ENCODE results near the gene TAL1.

TAL1 gene

DNA sequence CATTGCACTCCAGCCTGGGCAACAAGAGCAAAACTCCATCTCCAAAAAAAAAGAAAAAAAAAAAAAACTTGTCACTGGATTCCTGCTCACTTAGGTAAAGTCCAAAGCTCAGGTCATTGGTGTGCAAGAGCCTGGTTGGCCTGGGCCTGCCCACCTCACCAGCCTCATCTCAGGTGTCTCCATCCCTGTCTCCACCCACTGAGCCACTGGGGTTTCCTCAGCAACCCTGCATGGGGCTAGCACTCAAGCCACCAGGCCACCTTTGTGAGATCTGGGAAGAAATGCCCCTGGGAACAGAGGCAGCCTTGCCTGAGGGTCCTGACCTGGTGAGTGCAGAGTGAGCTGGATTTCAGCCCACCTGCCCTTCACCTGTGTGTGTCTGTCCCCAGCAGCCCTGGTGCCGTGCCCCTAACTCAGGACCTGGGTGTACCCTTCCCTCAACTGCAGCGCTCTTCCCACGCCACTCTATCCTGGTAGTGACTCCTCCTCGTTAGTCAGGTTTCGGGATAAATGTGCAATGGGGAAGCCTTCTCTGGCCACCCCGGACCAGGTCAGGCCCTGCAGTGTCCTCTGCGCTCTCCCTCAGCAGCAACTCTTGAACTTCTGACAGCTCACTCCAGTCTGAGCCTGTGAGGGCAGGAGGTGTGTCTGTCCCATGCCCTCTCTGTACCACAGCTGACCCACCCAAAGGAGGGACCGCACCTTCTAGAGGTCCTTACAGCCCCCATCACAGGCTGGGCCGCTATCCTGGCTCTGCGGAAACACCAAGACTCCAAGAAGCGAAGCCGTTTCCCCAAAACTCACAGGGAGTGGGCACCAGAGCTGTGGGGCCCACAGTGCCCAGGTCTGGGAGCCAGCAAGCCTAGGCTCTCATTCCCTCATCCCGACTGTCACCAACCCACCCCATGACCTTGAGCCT is 45.5 kb downstream of the TAL1 start:
- FAIRE-seq: no peak

DNA sequence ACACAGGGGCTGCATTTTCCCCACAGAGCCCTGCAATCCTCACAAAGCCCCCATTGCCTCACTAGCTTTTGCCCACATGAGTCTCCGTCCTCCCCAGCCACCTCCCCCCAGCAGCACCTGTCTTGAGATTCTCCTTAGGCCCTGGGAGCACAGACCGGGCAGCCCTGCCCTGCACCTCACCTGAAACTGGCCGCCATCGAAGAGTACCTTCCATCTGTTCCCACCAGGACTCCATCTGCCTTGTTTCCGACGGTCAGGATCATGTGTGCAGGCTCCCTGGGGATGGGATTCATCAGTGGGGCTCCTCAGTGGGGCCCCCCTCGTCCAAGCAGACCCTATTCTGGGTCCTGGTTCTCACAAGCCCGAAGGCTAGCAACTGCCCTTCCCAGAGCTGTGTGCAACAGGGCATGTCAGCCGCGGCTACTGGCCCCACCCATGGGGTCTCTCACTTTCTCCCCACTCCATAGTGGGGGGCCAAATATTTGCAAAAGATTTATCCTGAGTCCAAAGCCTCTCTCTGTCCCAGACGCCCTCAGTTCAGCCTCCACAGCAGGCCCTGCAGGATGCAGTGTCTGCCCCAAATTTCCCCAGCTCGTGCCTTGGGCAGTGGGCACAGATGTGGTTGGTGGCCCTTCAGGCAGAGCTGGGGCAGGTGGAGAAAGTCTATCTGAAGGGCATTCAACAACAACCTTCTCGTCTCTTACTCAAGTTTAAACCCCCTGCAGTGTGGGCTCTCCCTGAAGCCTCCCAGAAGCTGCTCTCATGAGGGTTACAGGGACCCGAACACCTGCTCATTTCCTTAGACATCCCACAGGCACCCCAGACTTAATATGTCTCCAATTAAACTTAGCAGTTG is 47.0 kb downstream of the TAL1 start:
- FAIRE-seq: no peak

DNA sequence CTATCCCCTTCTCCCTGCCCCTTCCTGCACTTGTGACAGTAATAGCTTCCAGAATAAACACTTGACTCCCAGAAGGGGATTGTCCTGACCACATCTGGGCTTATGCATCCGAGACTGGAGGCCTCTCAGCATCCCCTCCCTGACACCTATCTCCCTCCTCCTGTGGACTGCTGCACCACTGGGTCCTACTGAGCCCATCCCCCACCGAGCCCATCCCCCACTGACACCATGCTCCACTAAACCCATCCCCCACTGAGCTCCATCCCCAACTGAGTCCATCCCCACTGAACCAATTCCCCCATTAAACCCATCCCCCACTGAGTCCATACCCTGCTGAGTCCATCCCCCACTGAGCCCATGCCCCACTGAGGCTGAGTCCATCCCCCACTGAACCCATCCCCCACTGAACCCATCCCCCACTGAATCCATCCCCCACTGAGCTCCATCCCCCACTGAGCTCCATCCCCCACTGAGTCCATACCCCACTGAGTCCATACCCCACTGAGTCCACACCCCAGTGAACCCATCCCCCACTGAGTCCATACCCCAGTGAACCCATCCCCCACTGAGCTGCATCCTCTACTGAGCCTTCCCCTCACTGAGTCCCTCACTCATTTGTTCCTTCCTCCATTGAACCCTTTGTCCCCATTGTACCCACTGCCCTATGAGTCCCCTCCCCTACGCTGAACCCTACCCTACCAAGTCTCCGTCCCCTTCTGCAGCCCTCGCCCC is 47.8 kb downstream of the TAL1 start:
- FAIRE-seq: no peak

DNA sequence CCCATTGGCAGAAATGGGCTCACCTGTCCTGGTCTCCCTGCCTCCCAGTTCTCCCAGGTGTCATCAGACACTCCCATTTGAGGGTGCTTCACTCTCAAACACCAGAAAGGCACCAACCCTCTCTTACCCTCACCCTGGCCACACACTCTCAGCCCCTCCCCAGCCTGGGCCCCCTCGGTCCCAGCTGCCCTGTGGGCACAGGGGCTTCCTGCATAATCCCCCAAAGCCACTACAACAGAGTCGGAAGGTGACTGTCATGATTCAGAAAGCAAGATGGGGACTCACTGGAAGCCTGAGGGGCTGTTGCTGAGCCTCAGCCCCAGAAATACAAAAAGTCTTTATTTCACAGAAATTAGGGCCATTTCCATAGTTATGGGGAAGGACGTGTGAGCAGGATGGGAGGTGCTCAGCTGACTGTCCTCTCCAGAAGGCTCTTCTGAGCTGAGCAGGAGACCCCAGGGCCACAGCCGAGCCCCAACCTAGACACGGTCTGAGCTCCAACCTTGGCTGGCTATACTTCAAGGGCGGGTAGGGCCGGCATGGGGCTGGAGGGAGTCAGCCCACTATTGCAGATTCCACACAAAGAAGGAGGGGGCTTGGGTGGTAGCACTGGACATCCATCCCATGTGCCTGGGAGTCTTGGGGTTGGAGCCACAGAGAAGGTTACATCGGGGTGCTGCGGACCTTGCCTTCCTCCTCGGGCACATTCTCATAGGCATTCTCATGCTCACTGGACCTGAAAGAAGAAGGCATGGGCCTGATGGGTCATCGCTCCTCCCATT is 48.5 kb downstream of the TAL1 start:
- no peak for FAIRE-seq

DNA sequence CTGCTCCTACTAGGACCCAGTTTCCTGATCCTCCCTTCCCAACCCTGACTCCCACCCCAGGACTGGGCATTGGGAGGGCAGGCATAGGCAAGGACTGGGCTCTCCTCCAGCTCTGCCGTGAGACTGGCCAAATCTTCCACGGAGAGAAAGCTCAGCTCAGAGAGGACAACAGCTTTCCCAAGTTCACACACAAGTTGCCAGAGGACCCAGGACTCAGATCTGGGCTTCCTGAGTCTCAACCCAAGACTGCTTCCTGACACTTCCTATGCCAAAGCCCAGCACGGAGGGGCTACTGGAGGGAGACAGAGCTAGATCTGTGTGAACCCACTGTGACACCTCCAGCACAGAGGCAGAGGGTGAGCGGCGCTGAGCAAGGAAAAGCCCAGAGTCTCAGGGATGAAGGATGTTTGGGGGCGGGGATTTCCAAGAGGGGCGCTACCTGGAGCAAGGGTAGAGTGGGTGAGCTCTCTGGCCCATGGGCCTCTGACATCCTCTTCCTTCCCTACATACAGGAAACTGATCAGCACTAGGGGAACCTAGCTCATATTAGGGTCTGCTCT is 49.3 kb downstream of the TAL1 start:
- FAIRE-seq: no peak

DNA sequence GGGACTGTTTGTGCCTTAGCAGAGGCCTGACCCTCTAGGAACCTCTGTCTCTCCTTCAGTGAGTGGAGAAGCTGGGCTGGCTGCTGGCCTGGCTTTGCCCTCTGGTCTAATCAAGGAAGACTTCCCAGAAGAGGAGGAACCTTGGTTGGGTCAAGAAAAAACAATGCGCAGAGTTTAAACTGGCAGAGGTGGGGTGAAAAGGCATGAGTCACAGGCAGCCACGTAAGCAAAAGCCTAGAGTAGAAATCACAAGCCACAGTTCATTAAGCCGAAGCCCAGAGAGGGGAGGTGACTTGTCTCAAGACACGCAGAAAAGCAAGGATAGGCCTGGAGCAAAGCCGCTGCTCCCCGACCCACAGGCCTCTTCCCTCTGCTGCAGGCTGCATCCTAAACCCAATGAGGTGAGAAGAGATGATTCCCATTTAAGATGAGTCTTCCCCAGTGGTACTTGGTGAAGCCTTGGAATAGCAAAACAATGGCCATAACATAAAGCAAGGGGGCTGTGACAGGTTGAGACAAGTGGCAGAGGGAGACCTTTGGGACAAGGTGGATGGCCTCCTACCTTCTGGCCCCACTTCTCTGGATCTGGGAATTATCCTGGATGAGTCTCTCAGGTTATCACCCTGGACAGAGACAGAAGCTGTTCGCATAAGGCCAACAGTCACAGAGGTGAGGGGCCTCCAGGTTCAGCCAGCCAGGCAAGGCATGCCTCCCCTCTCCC is 49.9 kb downstream of the TAL1 start:
- no peak for FAIRE-seq

DNA sequence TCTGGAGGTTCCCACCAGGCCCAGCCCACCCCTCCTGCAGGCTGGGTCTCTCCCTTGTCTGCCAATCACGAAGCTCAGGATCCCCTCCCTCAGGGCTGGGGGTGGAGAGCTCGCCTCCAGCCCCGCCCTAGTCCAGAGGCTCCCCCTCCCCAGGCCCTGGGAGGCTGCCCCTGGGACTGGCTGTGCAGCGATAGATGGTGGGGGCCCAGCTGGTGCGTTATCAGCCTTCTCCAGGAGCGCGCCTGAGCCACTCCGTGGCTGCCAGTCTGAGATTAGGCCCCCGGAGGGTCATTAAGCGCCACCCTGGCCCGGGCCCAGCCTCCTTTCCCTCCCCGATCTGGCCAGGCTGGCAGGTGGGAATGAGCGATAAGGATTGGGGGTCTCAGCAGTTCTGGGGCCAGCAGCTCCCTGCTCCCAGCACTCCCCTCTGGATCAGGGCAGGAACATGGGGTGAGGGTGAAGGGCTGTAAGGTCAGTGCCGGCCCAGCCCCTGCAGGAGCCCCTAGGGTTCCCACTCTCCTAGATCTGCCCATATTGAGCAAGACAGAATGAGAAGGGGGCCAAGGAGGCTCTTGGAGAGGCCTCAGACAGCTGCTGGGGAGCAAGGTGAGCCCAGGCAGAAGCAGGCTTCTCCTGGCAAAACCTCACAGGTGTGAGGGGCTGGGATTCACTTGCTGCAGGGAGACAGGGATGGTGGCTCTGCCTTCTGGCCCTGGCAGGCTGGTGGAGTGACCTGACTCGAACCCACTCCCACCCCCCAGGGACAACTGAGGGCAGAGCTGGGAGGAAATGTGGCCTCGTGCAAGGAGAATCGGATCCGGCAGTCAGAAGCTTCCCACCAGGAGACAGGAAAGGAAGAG is 50.7 kb downstream of the TAL1 start:
- FAIRE-seq: no peak

DNA sequence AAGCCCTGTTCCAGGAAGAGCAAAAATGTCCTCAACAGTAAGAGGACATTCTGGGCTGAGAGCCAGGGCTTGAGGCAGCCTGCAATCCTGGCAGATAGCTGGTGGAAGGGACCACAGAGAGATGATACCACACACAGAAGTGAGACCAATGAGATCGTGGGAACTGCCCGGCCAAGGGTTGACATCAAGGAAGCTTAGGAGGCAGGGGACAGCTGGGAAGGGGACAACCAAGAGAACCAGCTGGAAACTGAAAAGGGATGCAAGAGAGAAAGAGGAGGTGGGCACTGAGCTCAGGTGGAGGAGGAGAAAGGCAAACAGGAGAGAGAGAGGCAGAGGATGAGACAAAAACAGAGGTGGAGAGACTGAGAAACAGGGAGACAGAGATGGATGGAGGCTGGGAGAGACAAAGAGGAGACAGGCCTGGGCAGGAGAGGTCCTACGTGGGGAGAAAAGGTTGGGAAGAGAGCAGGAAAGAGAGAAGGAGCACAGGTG is 51.4 kb downstream of the TAL1 start:
- FAIRE-seq: no peak

DNA sequence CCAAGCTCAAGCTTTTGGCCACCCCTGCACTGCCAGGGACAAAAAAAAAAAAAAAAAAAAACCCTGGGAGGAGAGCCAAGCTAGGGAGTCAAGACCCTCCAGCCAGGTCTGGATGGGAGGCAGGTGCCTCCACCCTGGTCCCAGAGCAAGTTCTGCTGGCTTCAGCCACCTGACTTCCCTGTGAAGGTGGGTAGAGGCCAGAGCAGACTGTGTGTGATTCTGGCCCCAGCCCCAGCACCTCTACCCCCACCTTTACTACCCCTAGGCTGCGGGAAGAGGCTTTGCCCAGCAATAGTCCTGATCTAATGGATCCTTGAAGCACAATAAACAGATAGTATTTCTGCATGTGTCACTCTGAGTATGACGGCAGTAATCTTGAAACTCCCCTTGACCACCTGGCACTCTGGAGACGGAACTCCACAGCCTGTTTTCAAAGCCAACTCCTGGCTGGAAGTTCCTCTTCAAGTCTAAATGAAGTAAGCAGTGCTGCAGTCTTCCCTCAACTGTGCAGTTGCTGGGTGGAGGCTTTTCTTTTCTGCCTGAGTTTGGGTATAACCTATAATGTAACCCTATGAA is 51.9 kb downstream of the TAL1 start:
- no peak for FAIRE-seq

DNA sequence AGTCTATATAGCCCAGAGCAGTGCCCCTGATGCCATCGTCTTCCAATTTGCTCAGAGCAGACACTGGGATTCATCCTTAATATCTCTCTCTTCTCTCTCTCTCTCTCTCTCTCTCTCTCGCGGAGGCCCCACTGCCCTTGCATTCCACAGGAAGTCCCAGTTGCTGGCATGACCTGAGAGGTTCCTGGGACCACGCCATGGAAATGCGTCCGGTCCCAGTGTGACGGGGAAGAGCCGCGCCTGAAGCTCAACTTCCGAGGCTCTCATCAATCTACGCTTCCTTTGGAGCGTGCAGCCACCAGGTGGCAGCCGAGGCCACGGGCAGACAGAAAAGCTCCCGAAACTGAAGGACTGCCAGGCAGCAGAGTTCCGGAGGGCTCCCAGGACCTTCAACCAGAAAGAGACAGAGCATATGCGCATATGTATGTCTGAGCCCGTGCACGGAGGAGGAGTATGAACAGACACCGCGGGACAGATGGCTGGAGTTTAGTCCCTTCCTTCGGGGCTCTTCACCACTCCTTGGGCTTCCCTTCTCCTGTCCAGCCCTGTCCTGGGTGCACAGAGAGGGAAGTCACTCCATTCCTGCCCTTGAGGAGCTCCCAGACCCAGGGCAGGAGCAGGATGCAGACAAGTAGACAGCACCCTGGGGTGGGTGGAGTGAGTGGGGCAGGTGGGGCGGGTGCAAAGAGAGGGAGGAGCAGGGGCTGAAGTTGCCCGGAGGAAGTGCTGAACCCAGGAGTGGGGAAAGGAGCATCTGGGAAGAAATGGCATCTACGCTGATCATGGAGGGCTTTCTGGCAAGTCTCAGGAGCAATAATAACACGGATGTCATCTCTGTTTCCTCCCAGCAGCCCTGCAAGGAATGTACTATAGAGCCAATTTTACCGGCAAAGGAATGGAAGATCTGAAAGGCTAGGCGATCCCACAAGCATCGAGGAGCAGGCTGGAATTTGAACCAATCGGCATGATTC is 52.7 kb downstream of the TAL1 start:
- FAIRE-seq: peak; percentile 43

DNA sequence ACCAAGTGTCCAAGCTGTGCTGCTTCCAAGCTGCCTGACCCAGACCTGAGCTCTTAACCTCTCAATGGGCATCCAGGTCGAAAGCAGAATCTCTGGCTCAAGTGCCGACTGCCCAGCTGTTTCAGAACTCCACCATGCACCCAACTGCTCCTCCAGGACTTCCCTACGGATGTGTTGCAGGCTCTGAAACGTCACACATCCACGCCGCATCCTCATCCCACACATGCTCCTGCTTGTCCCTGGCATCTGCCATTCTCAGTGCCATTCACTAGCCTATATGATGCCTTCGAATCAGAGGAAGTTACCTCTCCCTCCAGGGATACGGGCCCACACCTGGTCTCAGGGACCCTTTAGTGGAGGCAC is 53.4 kb downstream of the TAL1 start:
- FAIRE-seq: no peak

DNA sequence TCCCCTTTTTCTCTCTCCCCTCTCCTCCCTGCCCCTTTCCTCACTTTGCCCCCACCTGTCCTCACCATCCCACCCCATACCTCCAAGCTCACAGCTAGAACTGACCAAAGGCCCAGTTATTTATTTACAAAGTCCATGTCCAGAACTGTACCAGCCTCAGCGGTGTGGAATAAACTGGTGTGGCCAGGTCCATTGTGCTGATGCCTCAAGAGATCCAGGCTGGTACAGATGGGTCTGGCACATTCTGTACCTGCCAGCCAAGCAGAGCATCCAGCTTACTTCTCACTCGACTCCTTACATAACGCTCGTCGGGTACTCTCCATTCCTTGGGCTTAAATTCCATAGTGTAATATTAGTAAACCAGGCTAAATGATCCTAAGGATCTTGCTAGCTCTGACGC is 54.0 kb downstream of the TAL1 start:
- FAIRE-seq: no peak

DNA sequence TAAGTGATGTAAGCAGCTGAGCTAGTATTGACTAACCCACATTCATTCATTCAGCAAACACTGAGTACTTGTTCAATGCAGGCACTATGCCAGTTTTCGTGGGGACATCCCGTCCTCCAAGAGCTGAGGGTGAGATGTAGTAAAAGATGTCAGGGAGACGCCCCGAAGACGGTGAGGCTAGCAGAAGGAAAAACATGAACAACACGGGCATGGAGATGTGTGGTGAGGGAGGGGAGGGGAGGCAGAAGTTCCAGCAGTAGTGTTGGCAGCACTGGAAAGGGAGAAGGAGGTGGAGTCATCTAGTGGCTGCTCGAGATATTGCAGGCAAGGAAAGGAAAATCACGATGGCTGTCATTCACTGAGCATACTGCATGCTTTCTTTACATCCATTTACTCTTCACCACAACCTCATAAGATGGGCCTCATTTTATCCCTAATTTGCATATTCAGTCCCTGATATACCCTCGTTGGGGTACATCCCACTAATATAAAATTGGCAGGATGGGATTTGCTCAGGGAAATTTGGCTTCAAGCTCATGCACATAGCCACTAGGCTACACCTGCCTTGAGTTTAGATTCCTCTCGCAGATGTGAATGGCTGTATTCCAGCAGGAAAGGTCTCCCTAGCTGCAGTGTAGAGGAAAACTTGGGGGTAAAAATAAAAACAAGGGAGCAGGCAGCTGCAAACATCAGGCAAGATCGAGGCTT is 56.6 kb downstream of the TAL1 start:
- no peak for FAIRE-seq

DNA sequence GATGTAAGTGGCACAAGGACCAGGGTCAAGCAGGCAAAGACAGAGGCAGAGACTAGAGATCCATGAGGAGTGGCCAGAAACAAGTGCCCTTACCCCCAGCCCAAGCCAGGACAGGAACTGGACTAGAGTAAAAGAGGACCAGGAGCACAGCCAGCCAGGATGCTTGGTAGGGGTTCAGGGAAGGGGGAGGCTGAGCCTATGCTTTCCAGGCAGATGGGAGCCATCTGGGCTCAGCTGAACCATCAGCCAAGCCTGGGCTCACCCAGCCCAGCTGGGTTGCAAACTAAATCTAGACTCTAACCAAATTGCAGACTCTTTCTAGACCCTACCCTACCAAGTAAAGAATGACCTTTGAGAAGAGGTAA is 57.4 kb downstream of the TAL1 start:
- FAIRE-seq: no peak

DNA sequence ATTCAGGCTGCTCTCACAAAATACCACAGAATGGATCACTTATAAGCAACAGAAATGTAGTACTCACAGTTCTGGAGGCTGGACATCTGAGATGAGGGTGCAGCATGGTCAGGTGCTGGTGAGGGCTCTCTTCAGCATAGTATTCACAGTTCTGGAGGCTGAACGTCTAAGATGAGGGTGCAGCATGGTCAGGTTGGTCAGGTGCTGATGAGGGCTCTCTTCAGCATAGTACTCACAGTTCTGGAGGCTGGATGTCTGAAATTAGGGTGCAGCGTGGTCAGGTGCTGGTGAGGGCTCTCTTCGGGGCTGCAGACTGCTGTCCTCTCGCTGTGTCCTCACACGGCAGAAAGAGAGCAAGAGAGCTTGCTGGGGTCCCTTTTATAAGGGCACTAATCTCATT is 59.2 kb downstream of the TAL1 start:
- FAIRE-seq: no peak

Data from endometrium (tissue), 2 donors.